Liver (tissue), 9 donors: ENCODE measurements around the gene PTPRN2. TPM values are rescaled to one million over a fixed set of nuclear protein-coding genes. Genes with fewer than 3 reads are reported as not detected.

ENCODE experiments used
- DNase-seq: peaks from one replicate; pipeline ENCODE4 v3.0.0-alpha.2; 2017; ENCODE audit warnings: low spot score
- H3K27ac ChIP-seq, 2 donors: one replicate each; pipeline ENCODE4 v1.7.0; 2013; ENCODE audit warnings: inconsistent platforms in 2 of 2, low read length in 2 of 2, control low read depth in 1 of 2, low read depth in 1 of 2, mild to moderate bottlenecking in 1 of 2
- H3K27me3 ChIP-seq, 4 donors: one replicate each; pipeline versions ENCODE4 v1.6.1 to v1.7.0; 2013; ENCODE audit warnings: low read length in 3 of 4, inconsistent platforms in 1 of 4, mild to moderate bottlenecking in 1 of 4, moderate library complexity in 1 of 4; ENCODE audit not compliant: control insufficient read depth in 4 of 4, insufficient read depth in 4 of 4
- H3K36me3 ChIP-seq, 4 donors: one replicate each; pipeline versions ENCODE4 v1.6.1 to v1.7.0; 2013; ENCODE audit warnings: low read length in 3 of 4, mild to moderate bottlenecking in 3 of 4, low read depth in 1 of 4, moderate library complexity in 1 of 4; ENCODE audit not compliant: control insufficient read depth in 4 of 4, insufficient read depth in 3 of 4
- H3K4me1 ChIP-seq, 4 donors: one replicate each; pipeline versions ENCODE4 v1.6.1 to v1.7.0; 2013; ENCODE audit warnings: low read length in 3 of 4, mild to moderate bottlenecking in 3 of 4, moderate library complexity in 1 of 4; ENCODE audit not compliant: control insufficient read depth in 4 of 4, insufficient read depth in 4 of 4
- H3K4me3 ChIP-seq, 3 donors: one replicate each; pipeline versions ENCODE4 v1.6.1 to v1.7.0; 2013; ENCODE audit warnings: low read length in 3 of 3, control low read depth in 1 of 3, low read depth in 1 of 3, mild to moderate bottlenecking in 1 of 3
- H3K9ac ChIP-seq, 2 donors: one replicate each; pipeline ENCODE4 v1.7.0; 2013; ENCODE audit warnings: low read length in 2 of 2, mild to moderate bottlenecking in 2 of 2, moderate library complexity in 2 of 2, control low read depth in 1 of 2, low read depth in 1 of 2
- H3K9me3 ChIP-seq, 4 donors: one replicate each; pipeline versions ENCODE4 v1.6.1 to v1.7.0; 2013; ENCODE audit warnings: low read length in 3 of 4; ENCODE audit not compliant: control insufficient read depth in 4 of 4
- ATF3 ChIP-seq: IDR thresholded peaks from 2 replicates; pipeline ENCODE4 v1.6.1; 2016; ENCODE audit warnings: antibody characterized with exemption
- CTCF ChIP-seq: fragments of 150-350 bp; IDR thresholded peaks from 2 replicates; pipeline ENCODE4 v1.5.1; 2017; ENCODE audit warnings: improper control_type of control experiment, low read depth, low read length; ENCODE audit not compliant: missing input control
- FOXA1 ChIP-seq: IDR thresholded peaks from 2 replicates; pipeline ENCODE4 v1.6.1; 2016; ENCODE audit warnings: antibody characterized with exemption
- FOXA2 ChIP-seq: IDR thresholded peaks from 2 replicates; pipeline ENCODE4 v1.6.1; 2016; ENCODE audit warnings: antibody characterized with exemption
- GABPA ChIP-seq, 2 donors: IDR thresholded peaks in 1 of 2; conservative IDR thresholded peaks in 1 of 2; 2 replicates each; pipeline ENCODE4 v1.6.1; 2016; ENCODE audit warnings: antibody characterized with exemption in 2 of 2, mild to moderate bottlenecking in 1 of 2, moderate library complexity in 1 of 2
- HNF4A ChIP-seq, 2 donors: conservative IDR thresholded peaks; 2 replicates each; pipeline ENCODE4 v1.6.1; 2016; ENCODE audit warnings: antibody characterized with exemption in 2 of 2, mild to moderate bottlenecking in 2 of 2
- MAX ChIP-seq: IDR thresholded peaks from 2 replicates; pipeline ENCODE4 v1.6.1; 2016; ENCODE audit warnings: antibody characterized with exemption
- NR2F2 ChIP-seq: IDR thresholded peaks from 2 replicates; pipeline ENCODE4 v1.6.1; 2016; ENCODE audit warnings: antibody characterized with exemption
- REST ChIP-seq: IDR thresholded peaks from 2 replicates; pipeline ENCODE4 v1.6.1; 2016; ENCODE audit warnings: antibody characterized with exemption, mild to moderate bottlenecking
- RXRA ChIP-seq, 2 donors: IDR thresholded peaks; 2 replicates each; pipeline ENCODE4 v1.6.1; 2017 to 2018; ENCODE audit warnings: antibody characterized with exemption in 2 of 2, mild to moderate bottlenecking in 1 of 2
- TAF1 ChIP-seq: conservative IDR thresholded peaks from 2 replicates; pipeline ENCODE4 v1.6.1; 2016; ENCODE audit warnings: antibody characterized with exemption, mild to moderate bottlenecking
- YY1 ChIP-seq: IDR thresholded peaks from 2 replicates; pipeline ENCODE4 v1.6.1; 2016; ENCODE audit warnings: antibody characterized with exemption, mild to moderate bottlenecking
- WGBS: extraction: QIAGEN DNeasy Blood & Tissue Kit; methylation state at CpG from one replicate; pipeline ENCODE4 v1.1.7; 2013; 5-methylcytosine and 5-hydroxymethylcytosine counted together
- polyA plus RNA-seq, 2 donors: library from polyadenylated mRNA; stranded (reverse) in 1 of 2; unstranded in 1 of 2; fragments of 200-250 nt in 1 of 2; fragments of >200 nt in 1 of 2; fragmentation: Nextera tagmentation in 1 of 2; extraction: Ambion mirVana in 1 of 2; gene quantifications; one replicate each; pipeline versions ENCODE4 v1.2.1 to v1.2.3, GENCODE V29; 2013 to 2015
- total RNA-seq, 2 donors: library from RNA; depleted of rRNA; stranded (reverse); fragments of >200 nt; gene quantifications; one replicate each; pipeline ENCODE4 v1.2.3, GENCODE V29; 2014
- TF ChIP-seq, protein P1 (sequence below): IDR thresholded peaks from 2 replicates; pipeline ENCODE4 v1.6.1; 2016; ENCODE audit warnings: antibody characterized with exemption
- donor health status: healthy.
- donor health status: healthy.
- donor health status: healthy.
- donor health status: healthy.
- donor health status: healthy.

The PTPRN2 gene
- total and polyA plus RNA-seq, 4 donors, result 0.75 to 1.9 (median 1.1) TPM

GRCh38 chr7:158068853-158069252 is 518.8 kb downstream of the PTPRN2 start:
- 86% methylated on average over 9 of the region's 9 CpGs for WGBS
- no peaks in the 10 kb centered on the region for H3K9me3 ChIP-seq

GRCh38 chr7:158067931-158068482 is 519.6 kb downstream of the PTPRN2 start:
- no peak for DNase-seq
- Histone ChIP-seq H3K9ac (no peak overlapping the region), H3K36me3 (no peaks in the 10 kb centered on the region), H3K4me1 (no peaks in the 10 kb centered on the region), H3K4me3 (no peak overlapping the region), H3K27me3 (no peaks in the 10 kb centered on the region), H3K9me3 (no peaks in the 10 kb centered on the region), H3K27ac (no peak overlapping the region)
- 92% methylated on average over 14 of the region's 14 CpGs for WGBS
- TF ChIP-seq NR2F2 (no peak), ATF3 (no peak), HNF4A (conservative IDR thresholded peaks at IDR 0.05) (no peak), FOXA1 (no peak), RXRA (IDR thresholded peaks at IDR 0.05) (no peak), TAF1 (no peak), YY1 (no peak), MAX (no peak), FOXA2 (no peak)
- TF ChIP-seq, protein P1, sequence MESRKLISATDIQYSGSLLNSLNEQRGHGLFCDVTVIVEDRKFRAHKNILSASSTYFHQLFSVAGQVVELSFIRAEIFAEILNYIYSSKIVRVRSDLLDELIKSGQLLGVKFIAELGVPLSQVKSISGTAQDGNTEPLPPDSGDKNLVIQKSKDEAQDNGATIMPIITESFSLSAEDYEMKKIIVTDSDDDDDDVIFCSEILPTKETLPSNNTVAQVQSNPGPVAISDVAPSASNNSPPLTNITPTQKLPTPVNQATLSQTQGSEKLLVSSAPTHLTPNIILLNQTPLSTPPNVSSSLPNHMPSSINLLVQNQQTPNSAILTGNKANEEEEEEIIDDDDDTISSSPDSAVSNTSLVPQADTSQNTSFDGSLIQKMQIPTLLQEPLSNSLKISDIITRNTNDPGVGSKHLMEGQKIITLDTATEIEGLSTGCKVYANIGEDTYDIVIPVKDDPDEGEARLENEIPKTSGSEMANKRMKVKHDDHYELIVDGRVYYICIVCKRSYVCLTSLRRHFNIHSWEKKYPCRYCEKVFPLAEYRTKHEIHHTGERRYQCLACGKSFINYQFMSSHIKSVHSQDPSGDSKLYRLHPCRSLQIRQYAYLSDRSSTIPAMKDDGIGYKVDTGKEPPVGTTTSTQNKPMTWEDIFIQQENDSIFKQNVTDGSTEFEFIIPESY, result no peak

More at GRCh38 chr7:158068853-158069252, 518.8 kb downstream of the PTPRN2 start:
- no peak overlapping the region for H3K27ac ChIP-seq
- H3K4me1 ChIP-seq, result no peaks in the 10 kb centered on the region
- no peaks in the 10 kb centered on the region for H3K36me3 ChIP-seq
- DNase-seq, result no peak
- TF ChIP-seq CTCF (no peak), YY1 (no peak), MAX (no peak), FOXA1 (no peak), GABPA (IDR thresholded peaks at IDR 0.05 in 1 of 2, conservative IDR thresholded peaks at IDR 0.05 in 1 of 2) (no peak), NR2F2 (no peak), REST (no peak), FOXA2 (no peak), TAF1 (no peak)
- no peak overlapping the region for H3K4me3 ChIP-seq
- H3K27me3 ChIP-seq, result no peaks in the 10 kb centered on the region
- no peak overlapping the region for H3K9ac ChIP-seq
